ENCODE data around the gene ZCCHC3.

DNA sequence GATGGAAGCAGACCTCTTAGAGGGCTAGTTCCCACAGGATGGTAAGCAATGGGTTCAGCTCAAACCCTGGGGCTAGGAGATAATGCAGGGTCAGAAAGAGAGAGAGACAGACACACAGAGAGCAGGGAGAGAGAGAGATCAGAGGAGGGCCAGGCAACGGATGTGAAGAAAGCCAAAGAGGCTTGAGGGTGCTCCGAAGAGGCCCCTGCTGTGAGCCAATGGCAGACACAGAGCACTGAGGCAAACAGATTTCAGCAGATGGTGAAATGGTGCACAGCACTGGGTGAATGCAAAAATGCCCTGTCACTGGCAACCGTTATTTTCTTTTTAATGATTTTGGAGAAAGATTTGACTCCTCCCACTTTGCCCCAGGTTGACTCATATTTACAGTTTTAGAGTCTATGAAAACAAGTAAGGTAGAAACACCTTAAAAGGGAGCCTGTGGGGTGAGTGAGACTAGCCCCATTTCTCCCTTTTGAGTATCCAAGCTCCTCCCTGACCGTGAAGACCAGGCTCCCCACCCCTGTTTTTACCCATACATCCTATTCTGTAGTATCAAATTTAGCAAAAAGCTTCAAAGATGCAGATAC lies 39.0 kb upstream of the ZCCHC3 start:
- TF ChIP-seq POLR2A (IDR thresholded peaks at IDR 0.05; ENCODE audit: low read depth, low read length) (no peak), POLR2AphosphoS5 (IDR thresholded peaks at IDR 0.05; ENCODE audit: low read depth, low read length) (no peak), PAX5 (IDR thresholded peaks at IDR 0.05; ENCODE audit: insufficient read depth, low read length, severe bottlenecking) (no peak)

Measured in GM12891 (cell line).